GM19468 (cell line): ENCODE results near the gene CAMTA1.
"Not testable (repeated sequence)": the region's sequence is repeated elsewhere in the genome, so short reads cannot be mapped to it uniquely, and the experiment has no call there.

Experiments used
- ATAC-seq: cut with Tn5 transposase; IDR thresholded peaks from one replicate; pipeline ENCODE4 v1.9.1; 2021; ENCODE audit warnings: mild to moderate bottlenecking, moderate library complexity, moderate number of reproducible peaks; ENCODE audit not compliant: unreplicated experiment; ENCODE audit errors: extremely low read depth

The CAMTA1 gene

DNA sequence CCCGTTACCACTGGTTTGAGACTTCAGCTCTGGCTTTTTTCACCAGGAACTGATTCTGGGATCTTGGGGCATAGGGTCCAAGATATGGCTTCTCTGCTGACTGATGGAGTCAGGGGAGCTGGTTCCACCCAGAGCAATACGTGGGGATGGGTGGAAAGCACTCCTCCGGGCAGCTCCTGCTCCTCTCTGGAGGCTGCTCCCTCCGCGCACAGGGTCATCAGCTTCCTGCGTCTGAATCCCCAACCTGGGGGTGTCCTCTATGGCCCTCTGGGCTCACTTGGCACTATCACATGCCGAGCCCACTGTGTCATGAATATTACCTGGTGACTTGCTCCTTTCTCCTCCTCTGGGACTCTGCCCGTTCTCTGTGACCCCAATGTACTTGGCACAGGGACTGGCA lies 580.5 kb downstream of the CAMTA1 start:
- ATAC-seq = no peak

- ATAC-seq = no peak
These were observed 581.2 kb downstream of the CAMTA1 start for GRCh38 chr1:7366286-7366954.

DNA sequence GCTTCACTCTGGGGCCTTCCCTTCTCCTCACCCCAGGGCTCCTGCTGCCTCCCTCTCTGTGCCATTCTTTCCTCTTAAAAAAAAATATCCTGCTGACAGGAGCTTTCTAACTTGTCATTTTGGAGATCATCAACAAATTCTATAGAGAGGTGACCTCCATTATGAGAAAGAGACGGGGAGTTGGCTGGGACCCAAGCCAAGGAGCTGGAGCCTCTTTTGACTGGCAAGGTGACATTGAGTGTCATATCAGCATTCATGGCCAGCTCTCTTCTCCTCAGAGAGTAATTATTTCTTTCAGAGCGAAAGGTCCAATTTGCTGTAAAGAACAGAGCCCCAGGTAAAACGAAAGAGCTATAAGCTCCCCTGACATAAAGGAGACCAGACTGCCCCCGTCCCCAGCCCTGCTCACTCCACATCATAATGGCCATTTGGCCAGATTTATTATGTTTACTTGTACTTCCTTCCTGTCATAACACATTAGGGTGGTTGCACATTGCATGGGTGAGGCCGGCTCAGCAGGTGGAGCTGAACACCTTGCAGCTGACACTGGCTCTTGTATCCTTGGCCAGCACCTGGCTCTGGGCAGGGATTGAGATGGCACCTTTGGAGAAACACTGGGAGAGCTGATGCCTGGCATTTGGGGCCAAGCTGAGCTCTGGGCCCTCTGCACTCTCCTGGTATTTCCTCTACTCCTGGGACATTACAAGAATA lies 581.9 kb downstream of the CAMTA1 start:
- ATAC-seq = no peak

- no peak for ATAC-seq
These were observed 584.6 kb downstream of the CAMTA1 start for GRCh38 chr1:7369866-7370265.

DNA sequence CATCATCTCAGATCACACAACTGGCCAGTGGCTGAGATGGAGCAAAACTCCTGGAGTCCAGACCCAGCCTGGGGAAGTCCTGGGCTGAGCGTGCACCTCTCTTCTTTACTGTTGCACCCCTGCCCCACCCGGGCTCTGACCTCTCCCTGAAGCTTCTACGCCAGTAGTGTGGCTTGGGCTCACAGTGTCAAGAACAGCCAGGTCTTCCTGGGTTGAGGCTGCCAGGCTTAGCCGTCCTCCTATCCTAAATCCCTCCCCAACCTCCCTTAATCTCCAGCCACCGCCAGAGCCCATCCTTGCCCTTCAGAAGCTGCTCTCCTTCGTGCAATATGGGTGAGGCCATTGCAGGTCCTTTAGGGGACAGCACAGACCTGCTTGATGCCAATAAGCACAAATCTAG lies 586.7 kb downstream of the CAMTA1 start:
- ATAC-seq = no peak

GRCh38 chr1:7372477-7373120 lies 587.3 kb downstream of the CAMTA1 start:
- no peak for ATAC-seq

DNA sequence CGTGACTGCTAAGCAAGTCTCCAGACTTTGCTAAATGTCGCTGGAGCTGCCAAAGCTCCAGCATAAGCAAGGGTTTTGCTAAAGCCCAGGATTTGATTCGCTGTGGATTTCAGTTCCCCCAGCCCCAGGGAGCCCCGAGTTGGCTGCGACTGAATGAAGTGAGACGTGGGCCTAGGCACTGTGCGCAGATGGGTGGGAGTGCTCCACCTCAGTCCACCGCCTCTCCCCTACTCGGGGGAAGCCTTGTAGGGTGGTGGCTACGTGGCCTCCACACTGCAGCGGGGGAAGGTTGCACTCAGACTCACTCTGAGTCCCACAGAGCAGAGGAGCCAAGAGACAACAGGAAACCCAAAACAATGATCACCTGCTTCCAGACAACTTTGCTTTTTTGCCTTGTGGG lies 588.0 kb downstream of the CAMTA1 start:
- ATAC-seq = no peak

- no peak for ATAC-seq
These were observed 588.8 kb downstream of the CAMTA1 start for GRCh38 chr1:7373876-7374562.

DNA sequence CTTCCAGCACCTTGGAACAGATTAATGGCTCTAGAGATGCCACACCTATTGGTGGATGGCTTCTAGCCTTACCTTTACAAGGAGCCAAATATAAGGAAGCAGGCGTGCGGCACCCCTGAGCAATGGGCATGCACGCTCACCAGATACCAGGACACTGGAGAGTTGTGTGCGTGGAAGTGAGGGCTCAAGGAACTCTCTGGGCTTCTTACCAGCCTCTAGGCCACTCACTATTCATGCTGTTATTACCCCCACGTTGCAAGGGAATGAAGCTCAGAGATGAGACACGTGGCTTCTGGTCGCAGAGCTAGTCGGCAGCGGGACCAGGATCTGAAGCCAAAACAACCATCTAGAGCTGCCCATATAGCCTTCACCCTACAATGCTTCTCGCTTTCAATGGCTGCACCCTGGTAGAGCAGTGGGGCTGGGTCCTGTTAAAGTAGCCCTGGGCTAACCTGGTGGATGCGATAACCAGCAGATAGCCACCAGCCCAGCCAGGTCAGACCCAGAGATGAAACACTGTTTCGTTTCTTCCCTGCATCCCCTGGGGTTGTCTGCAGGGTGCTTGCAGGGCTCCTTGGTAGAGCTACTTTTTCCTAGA lies 589.4 kb downstream of the CAMTA1 start:
- no peak for ATAC-seq

GRCh38 chr1:7375329-7375728 lies 590.1 kb downstream of the CAMTA1 start:
- no peak for ATAC-seq

DNA sequence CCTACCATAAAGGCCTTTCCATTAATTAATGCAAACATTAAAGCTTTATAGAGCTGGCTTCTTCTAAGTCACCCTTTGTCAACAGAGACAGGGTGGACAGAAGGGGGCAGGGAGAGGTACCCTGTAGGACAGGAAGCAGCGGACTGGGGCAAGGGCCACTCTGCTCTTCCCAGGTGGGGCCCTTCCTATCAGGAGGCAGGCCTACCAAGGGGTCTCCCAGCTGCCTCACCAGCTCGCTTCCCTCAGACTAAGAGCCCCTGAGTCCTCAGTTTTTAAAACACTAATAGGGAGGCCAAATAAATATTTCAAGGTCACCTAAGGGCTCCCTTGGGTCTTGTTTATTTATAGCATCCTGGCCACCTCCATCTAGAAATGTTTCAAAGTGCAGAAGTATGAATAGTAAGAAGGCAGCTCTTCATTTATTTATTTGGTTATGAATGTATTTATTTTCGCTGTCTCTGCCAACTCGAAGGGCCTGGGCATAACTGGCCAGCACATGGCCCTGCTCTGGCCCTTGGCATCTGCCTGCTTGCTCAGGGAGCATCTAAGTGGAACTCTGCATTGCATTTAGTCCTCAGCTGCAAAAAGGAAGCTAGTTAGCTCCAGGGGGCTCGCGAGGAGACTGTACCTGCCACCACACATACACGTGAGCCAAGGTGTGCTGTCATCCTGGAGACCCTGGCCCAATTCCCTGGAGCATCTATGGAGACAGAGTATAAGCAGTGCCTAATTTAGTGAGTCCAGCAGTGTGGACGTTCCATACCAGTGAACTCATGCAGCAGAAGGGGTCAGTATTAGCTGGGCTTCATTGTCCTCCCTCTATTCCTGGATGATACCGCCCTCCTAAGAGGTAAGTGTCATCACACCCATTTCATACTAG lies 590.8 kb downstream of the CAMTA1 start:
- ATAC-seq = no peak

DNA sequence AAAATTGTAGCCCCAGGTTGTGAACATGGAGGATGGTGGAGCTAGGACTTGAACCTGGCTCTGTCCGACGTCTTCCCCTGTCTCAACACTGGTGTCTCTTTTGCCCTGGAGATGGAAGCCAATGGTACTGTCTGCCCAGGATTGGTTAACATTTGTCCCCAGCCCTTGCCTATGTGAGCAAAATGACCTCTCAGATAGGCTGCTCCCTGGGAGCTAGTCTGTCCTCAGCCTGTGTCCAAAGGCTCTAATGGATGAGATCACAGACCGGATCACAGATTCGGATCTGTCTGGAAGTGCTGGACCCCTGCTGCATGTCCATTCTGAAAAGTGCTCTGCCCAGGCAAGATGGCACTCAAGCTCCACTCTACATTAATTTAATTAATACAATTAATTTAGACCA lies 591.4 kb downstream of the CAMTA1 start:
- no peak for ATAC-seq

DNA sequence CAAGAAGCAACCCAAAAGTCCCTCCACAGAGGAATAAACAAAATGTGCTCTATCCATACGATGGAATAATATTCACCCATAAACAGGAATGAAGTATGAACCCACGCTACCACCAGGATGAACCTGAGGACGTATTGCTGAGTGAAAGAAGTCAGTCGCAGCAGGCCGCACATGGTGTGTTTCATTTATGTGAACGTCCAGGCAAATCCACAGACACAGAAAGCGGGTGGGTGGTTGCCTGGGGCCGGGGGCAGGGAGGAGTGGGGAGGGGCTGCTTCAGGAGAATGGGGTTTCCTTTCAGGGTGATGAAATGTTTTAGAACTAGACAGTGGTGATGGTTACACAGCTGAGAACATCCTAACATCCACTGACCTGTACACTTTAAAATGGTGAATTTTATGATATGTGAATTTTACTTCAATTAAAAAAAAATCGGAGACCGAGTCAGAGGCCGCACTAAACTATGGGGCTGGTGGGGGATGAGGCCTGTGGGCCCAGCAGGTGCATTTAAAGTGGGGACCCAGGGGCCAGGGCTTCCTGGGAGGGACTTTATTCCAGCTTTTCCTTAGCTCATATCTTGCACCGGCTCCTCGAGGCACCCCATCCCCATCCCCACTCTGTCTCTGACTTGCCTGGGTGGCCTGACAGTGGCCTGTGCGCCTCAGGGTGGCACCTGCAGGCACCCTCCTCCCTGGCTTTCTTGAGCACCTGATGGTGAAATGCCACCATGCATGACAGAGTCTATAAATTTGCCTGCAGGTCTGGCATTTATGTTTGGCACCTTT lies 593.3 kb downstream of the CAMTA1 start:
- ATAC-seq = no peak

GRCh38 chr1:7379441-7379971 lies 594.3 kb downstream of the CAMTA1 start:
- ATAC-seq = no peak

DNA sequence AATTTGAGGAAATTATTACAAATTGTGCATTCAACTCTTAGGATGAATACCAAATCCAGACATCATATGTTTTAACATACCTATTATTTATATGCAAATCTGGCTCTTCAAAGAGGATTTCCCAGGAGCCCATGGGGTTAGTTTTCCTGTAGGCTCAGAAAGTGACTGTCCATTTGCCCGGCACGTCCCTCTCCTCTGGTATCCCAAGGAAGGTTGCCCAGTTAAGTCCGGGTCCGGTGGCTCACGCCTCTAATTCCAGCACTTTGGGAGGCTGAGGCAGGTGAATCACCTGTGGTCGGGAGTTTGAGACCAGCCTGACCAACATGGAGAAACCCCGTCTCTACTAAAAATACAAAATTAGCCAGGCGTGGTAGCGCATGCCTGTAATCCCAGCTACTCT lies 594.8 kb downstream of the CAMTA1 start:
- ATAC-seq = not testable (repeated sequence)

- no peak for ATAC-seq
These were observed 595.5 kb downstream of the CAMTA1 start for GRCh38 chr1:7380712-7381111.

DNA sequence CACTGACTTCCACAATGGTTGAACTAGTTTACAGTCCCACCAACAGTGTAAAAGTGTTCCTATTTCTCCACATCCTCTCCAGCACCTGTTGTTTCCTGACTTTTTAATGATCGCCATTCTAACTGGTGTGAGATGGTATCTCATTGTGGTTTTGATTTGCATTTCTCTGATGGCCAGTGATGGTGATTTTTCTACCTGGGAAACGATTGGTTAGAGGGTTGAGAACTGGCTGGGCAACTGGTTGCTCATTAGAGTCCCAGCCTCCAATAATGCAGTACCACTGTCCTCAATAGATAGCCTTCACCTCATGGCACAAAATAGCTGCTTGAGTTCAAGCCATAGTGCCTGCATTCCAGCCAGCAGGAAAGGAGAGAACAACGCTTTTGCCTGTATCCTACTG lies 596.5 kb downstream of the CAMTA1 start:
- not testable (repeated sequence) for ATAC-seq

DNA sequence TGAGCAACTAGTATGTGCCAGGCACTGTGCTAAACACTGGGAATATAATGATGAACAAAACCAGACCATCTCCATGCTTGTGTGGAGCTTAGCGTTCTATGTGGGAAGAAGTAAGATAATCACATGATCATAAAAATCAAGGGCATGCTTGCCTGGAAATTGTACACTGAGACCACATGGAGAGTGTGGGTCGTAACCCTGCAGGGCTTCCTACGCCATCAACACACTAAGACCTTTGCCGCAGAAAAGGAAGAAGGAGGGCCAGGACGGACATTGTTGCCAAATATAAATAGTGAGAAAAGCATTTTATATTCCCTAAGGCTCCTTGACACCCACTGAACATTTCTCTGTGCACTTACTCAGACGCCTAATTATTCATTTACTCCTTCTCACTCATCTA lies 597.7 kb downstream of the CAMTA1 start:
- ATAC-seq = no peak
